Ishikawa (cell line): ENCODE data around the gene IKBIP.
A peak's percentile ranks its signal among the peaks of the same experiment; 100 is the strongest.

Experiments used
- CEBPB ChIP-seq: IDR thresholded peaks from 2 replicates; pipeline ENCODE4 v1.6.1; 2012
- CREB1 ChIP-seq: IDR thresholded peaks from 2 replicates; pipeline ENCODE4 v1.6.1; 2012; ENCODE audit warnings: low read depth
- EGR1 ChIP-seq: IDR thresholded peaks from 2 replicates; pipeline ENCODE4 v1.6.1; 2012
- EP300 ChIP-seq: IDR thresholded peaks from 2 replicates; pipeline ENCODE4 v1.6.1; 2012; ENCODE audit warnings: borderline replicate concordance
- FOXM1 ChIP-seq: IDR thresholded peaks from 2 replicates; pipeline ENCODE4 v1.6.1; 2012; ENCODE audit warnings: low read depth, borderline replicate concordance
- NFIC ChIP-seq: IDR thresholded peaks from 2 replicates; pipeline ENCODE4 v1.6.1; 2012
- RAD21 ChIP-seq: IDR thresholded peaks from 2 replicates; pipeline ENCODE4 v1.6.1; 2012; ENCODE audit warnings: low read depth
- REST ChIP-seq: IDR thresholded peaks from 2 replicates; pipeline ENCODE4 v1.6.1; 2012; ENCODE audit warnings: low read depth, mild to moderate bottlenecking
- TAF1 ChIP-seq: IDR thresholded peaks from 2 replicates; pipeline ENCODE4 v1.6.1; 2012; ENCODE audit warnings: low read depth, mild to moderate bottlenecking
- TCF12 ChIP-seq: IDR thresholded peaks from 2 replicates; pipeline ENCODE4 v1.6.1; 2012; ENCODE audit warnings: low read depth
- TEAD4 ChIP-seq: IDR thresholded peaks from 2 replicates; pipeline ENCODE4 v1.6.1; 2012
- USF1 ChIP-seq: IDR thresholded peaks from 2 replicates; pipeline ENCODE4 v1.6.1; 2012
- YY1 ChIP-seq: IDR thresholded peaks from 2 replicates; pipeline ENCODE4 v1.6.1; 2012; ENCODE audit warnings: low read depth
- ZBTB7A ChIP-seq: IDR thresholded peaks from 2 replicates; pipeline ENCODE4 v1.6.1; 2012; ENCODE audit warnings: low read depth
- TF ChIP-seq, protein P1 (sequence below): IDR thresholded peaks from 2 replicates; pipeline ENCODE4 v1.6.1; 2012

IKBIP gene

DNA sequence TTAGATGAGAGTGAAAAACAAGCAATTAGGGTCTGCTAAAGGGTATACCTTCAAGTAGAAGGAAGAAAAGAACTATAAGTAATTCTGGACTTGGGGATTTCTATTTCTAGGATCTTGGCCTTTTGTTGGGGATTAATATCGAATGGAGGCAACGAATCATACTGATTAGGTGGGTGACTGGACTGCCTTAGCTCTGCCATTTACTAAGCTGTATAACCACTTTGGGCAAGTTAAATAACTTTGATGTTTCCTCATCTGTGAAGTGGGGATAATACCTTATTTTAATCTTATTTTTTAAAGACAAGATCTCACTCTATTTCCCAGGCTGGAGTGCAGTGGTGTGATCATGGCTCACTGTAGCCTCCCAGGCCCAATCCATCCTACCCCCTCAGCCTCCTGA is 6.6 kb downstream of the IKBIP start:
- no peak for TF ChIP-seq YY1
- no peak for TF ChIP-seq TCF12
- no peak for TF ChIP-seq FOXM1
- no peak for TF ChIP-seq EP300
- no peak for TF ChIP-seq EGR1
- TF ChIP-seq USF1: no peak
- no peak for TF ChIP-seq RAD21
- no peak for TF ChIP-seq CEBPB
- no peak for TF ChIP-seq TEAD4
- TF ChIP-seq, protein P1, sequence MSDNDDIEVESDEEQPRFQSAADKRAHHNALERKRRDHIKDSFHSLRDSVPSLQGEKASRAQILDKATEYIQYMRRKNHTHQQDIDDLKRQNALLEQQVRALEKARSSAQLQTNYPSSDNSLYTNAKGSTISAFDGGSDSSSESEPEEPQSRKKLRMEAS: no peak
- TF ChIP-seq CREB1: no peak
- no peak for TF ChIP-seq REST
- TF ChIP-seq ZBTB7A: no peak
- TF ChIP-seq TAF1: no peak
- TF ChIP-seq NFIC: no peak

DNA sequence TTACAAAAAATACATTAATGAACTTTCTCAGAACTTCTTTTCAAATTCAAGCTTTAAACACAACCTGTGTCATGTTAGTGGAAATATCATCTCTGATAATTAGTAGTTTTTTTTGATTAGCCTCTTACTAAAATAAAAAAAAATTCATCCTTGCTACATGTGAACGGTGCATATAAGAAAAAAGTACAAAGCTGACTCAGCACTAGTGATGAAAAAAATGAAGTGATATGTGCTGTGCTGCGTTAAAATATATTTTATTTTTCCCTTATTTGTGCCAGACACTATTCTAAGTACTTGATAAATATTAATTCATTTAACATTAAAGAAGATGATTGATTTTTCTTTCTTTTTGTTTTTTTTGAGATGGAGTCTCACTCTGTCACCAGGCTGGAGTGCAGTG is 7.5 kb downstream of the IKBIP start:
- no peak for TF ChIP-seq CEBPB
- no peak for TF ChIP-seq TAF1
- TF ChIP-seq USF1: no peak
- no peak for TF ChIP-seq EP300
- TF ChIP-seq NFIC: no peak
- no peak for TF ChIP-seq CREB1
- TF ChIP-seq, protein P1: no peak
- TF ChIP-seq FOXM1: no peak
- no peak for TF ChIP-seq YY1
- TF ChIP-seq TEAD4: no peak
- TF ChIP-seq REST: no peak

DNA sequence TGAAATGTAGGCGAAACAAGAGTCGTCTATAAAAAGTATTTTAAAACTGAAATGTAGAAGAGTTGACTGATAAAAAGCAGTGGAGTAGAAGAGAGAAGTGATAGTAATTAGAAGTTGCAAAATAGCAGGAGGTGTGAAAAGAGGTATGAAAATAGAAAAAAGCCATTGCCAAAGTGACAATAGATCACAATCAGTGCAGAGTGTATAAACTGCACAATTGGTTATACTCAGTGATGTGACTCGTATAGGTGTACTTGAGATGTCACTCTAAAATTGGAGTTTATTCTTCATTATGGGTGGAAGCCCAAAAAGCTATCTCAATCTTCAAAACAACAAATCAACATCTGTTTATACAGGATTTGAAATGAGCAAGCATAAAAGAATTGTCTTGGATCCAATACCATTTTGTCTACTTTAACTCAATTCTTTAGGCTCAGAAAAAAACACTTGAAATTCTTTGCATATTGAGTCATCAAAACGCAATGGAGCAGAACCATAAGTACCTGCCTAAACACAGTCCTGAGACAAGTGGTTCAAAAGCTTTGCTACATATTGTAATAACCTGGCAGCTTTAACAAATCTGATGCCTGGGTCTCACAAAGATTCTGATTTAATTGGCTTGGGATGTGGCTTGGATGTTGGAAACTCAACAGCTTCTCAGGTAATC is 8.8 kb downstream of the IKBIP start:
- TF ChIP-seq EGR1: no peak
- peak; percentile 57; the same call in 1 of the 2 replicates for TF ChIP-seq TCF12
- peak; percentile 96 for TF ChIP-seq TEAD4
- peak; percentile 65; the same call in 1 of the 2 replicates for TF ChIP-seq FOXM1
- TF ChIP-seq EP300: peak; percentile 63; the same call in 1 of the 2 replicates
- no peak for TF ChIP-seq REST
- TF ChIP-seq ZBTB7A: no peak
- TF ChIP-seq CEBPB: no peak
- no peak for TF ChIP-seq RAD21
- peak; percentile 65; the same call in 1 of the 2 replicates for TF ChIP-seq NFIC
- TF ChIP-seq CREB1: no peak
- no peak for TF ChIP-seq USF1
- TF ChIP-seq, protein P1: no peak

GRCh38 chr12:98618952-98619351 is 25.6 kb downstream of the IKBIP start:
- TF ChIP-seq USF1 (no peak), EGR1 (no peak)
